OCI-LY1 (cell line): Measurements from ENCODE around the gene SLC44A3.

Source experiments
- H2AFZ ChIP-seq: fragments of 200-600 bp; sonication (generic), shearing (Covaris generic); 2 replicates; pipeline ENCODE4 v1.6.0; 2014; ENCODE audit warnings: antibody characterized with exemption, mild to moderate bottlenecking, low read length
- H3F3A ChIP-seq: fragments of 200-600 bp; sonication (generic), shearing (Covaris generic); 2 replicates; pipeline ENCODE4 v1.6.0; 2014; ENCODE audit warnings: mild to moderate bottlenecking, antibody characterized with exemption, low read length, moderate library complexity; ENCODE audit not compliant: insufficient read depth
- H3K27ac ChIP-seq: fragments of 200-600 bp; sonication (generic); 2 replicates; pipeline ENCODE4 v1.5.1; 2014; ENCODE audit warnings: low read length, mixed run types, mild to moderate bottlenecking, low read depth; ENCODE audit not compliant: poor library complexity, severe bottlenecking
- H3K27me3 ChIP-seq: fragments of 200-600 bp; sonication (generic); 2 replicates; pipeline ENCODE4 v1.6.0; 2014; ENCODE audit warnings: antibody characterized with exemption, mild to moderate bottlenecking, low read length, moderate library complexity; ENCODE audit not compliant: insufficient read depth
- H3K36me3 ChIP-seq: fragments of 200-600 bp; sonication (generic); 2 replicates; pipeline ENCODE4 v1.6.1; 2014; ENCODE audit warnings: mild to moderate bottlenecking, antibody characterized with exemption, low read length, moderate library complexity, mixed read lengths; ENCODE audit not compliant: insufficient read depth
- H3K4me1 ChIP-seq: fragments of 200-600 bp; sonication (generic); 2 replicates; pipeline ENCODE4 v1.5.1; 2014; ENCODE audit warnings: mild to moderate bottlenecking, low read length, moderate library complexity; ENCODE audit not compliant: insufficient read depth, severe bottlenecking
- H3K4me2 ChIP-seq: fragments of 200-600 bp; sonication (generic), shearing (Covaris generic); 2 replicates; pipeline ENCODE4 v1.6.1; 2014; ENCODE audit warnings: low read length
- H3K4me3 ChIP-seq: fragments of 200-600 bp; sonication (generic); 2 replicates; pipeline ENCODE4 v1.5.1; 2014; ENCODE audit warnings: low read length, low read depth, mild to moderate bottlenecking, mixed read lengths; ENCODE audit not compliant: poor library complexity, severe bottlenecking
- H3K79me2 ChIP-seq: fragments of 200-600 bp; shearing (Covaris generic); 2 replicates; pipeline ENCODE4 v1.6.1; 2016; ENCODE audit warnings: mixed run types, low read length, mixed read lengths; ENCODE audit not compliant: insufficient read depth
- H3K9ac ChIP-seq: fragments of 200-600 bp; sonication (generic), shearing (Covaris generic); 2 replicates; pipeline ENCODE4 v1.6.1; 2014; ENCODE audit warnings: mild to moderate bottlenecking, low read length, mixed read lengths
- H3K9me2 ChIP-seq: fragments of 200-600 bp; sonication (generic), shearing (Covaris generic); 2 replicates; pipeline ENCODE4 v1.6.1; 2014; ENCODE audit warnings: low read depth, mild to moderate bottlenecking, low read length, mixed read lengths
- H3K9me3 ChIP-seq: fragments of 200-600 bp; shearing (Covaris generic); 2 replicates; pipeline ENCODE4 v1.6.1; 2014; ENCODE audit warnings: low read length, mixed read lengths
- H4K20me1 ChIP-seq: fragments of 200-600 bp; sonication (generic), shearing (Covaris generic); 2 replicates; pipeline ENCODE4 v1.6.0; 2016; ENCODE audit warnings: mild to moderate bottlenecking, low read length; ENCODE audit not compliant: insufficient read depth
- CTCF ChIP-seq: fragments of 200-600 bp; sonication (generic), shearing (Covaris generic); IDR thresholded peaks from 2 replicates; pipeline ENCODE4 v1.5.1; 2017; ENCODE audit warnings: mild to moderate bottlenecking, antibody characterized with exemption, low read length, moderate library complexity, mixed read lengths
- EZH2 ChIP-seq: fragments of 200-600 bp; sonication (generic), shearing (Covaris generic); IDR thresholded peaks from 2 replicates; pipeline ENCODE4 v1.8.0; 2017; ENCODE audit warnings: borderline replicate concordance, mixed run types, mild to moderate bottlenecking, antibody characterized with exemption, low read length, moderate library complexity, mixed read lengths

The SLC44A3 gene

GRCh38 chr1:94856868-94857267, 36.7 kb downstream of the SLC44A3 start:
- H2AFZ ChIP-seq: no peak overlapping the region
- H4K20me1 ChIP-seq: no peaks in the 10 kb centered on the region
- H3K36me3 ChIP-seq: no peaks in the 10 kb centered on the region
- H3K27me3 ChIP-seq: no peaks in the 10 kb centered on the region
- H3K9me3 ChIP-seq: no peaks in the 10 kb centered on the region
- no peaks in the 10 kb centered on the region for H3K79me2 ChIP-seq
- H3K4me2 ChIP-seq: no peak overlapping the region
- no peaks in the 10 kb centered on the region for H3K4me1 ChIP-seq
- no peak overlapping the region for H3K9ac ChIP-seq
- no peak overlapping the region for H3K27ac ChIP-seq
- TF ChIP-seq EZH2 (no peak), CTCF (no peak)
- H3F3A ChIP-seq: no peaks in the 10 kb centered on the region
- no peak overlapping the region for H3K4me3 ChIP-seq
- no peaks in the 10 kb centered on the region for H3K9me2 ChIP-seq

DNA sequence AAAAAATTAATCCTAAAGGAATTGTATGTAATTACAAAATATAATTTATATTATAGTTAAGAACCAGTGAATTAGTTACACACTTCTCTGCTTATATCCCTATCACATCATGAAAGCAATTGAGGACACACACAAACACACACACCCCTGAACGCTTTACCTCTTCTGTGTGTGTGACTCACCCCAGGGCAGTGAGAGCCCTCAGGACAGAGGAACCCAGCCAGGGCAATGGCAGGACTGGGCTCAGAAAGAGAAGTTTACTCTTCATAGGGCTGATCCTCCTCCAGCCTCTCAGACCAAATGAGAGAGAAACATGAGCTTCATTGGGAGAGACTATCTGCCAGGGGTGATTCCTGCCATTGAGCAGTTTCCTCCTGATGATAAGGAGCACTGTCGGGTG, 38.1 kb downstream of the SLC44A3 start:
- Histone ChIP-seq H2AFZ (no peak overlapping the region), H3K79me2 (no peaks in the 10 kb centered on the region), H3K36me3 (no peaks in the 10 kb centered on the region), H3K9ac (no peak overlapping the region), H3F3A (no peaks in the 10 kb centered on the region), H3K4me2 (no peak overlapping the region), H3K4me1 (no peaks in the 10 kb centered on the region), H3K27me3 (no peaks in the 10 kb centered on the region), H4K20me1 (no peaks in the 10 kb centered on the region), H3K9me3 (no peaks in the 10 kb centered on the region), H3K9me2 (no peaks in the 10 kb centered on the region), H3K27ac (no peak overlapping the region), H3K4me3 (no peak overlapping the region)
- TF ChIP-seq EZH2: no peak
- no peak for TF ChIP-seq CTCF

DNA sequence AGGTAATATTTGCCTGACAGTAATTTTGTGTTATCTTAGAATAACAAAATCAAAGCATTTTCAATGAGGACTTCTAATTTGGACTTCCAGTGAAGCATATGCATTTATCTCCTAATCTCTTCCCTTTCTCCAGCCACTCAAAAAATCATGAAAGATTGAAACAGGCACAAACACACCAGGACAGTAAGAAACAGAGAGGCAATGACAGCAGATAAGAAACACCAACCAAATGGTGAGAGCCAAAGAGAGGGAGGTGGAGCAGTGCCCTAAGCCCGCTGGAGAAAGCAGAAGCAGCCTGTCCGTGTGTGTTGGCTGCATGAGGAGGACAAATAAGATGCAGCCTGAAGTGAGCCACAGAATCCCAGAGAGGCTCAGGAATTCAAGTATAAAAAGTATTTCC, 39.0 kb downstream of the SLC44A3 start:
- Histone ChIP-seq H3K4me1 (no peaks in the 10 kb centered on the region), H3K36me3 (no peaks in the 10 kb centered on the region), H3K27me3 (no peaks in the 10 kb centered on the region), H3F3A (no peaks in the 10 kb centered on the region), H3K79me2 (no peaks in the 10 kb centered on the region), H3K4me3 (no peak overlapping the region), H3K9me2 (no peaks in the 10 kb centered on the region), H3K9ac (no peak overlapping the region), H2AFZ (no peak overlapping the region), H3K4me2 (no peak overlapping the region), H3K27ac (no peak overlapping the region), H4K20me1 (no peaks in the 10 kb centered on the region), H3K9me3 (no peaks in the 10 kb centered on the region)
- TF ChIP-seq CTCF (no peak), EZH2 (no peak)
